Umbilical cord (tissue), 2 donors: Measurements from ENCODE around the gene NEGR1. TPM values are rescaled to one million over a fixed set of nuclear protein-coding genes. Genes with fewer than 3 reads are reported as not detected.

ENCODE experiments used
- DNase-seq: peaks from one replicate; pipeline ENCODE4 v3.0.0-alpha.2; 2015; ENCODE audit warnings: low spot score
- total RNA-seq: library from RNA; depleted of rRNA; stranded (reverse); fragments of >200 nt; gene quantifications from one replicate; pipeline ENCODE4 v1.2.3, GENCODE V29; 2014; ENCODE audit warnings: low replicate concordance; ENCODE audit not compliant: insufficient read depth

NEGR1 gene
- total RNA-seq, 1 donor from 2014 or later: 49.1 TPM

DNA sequence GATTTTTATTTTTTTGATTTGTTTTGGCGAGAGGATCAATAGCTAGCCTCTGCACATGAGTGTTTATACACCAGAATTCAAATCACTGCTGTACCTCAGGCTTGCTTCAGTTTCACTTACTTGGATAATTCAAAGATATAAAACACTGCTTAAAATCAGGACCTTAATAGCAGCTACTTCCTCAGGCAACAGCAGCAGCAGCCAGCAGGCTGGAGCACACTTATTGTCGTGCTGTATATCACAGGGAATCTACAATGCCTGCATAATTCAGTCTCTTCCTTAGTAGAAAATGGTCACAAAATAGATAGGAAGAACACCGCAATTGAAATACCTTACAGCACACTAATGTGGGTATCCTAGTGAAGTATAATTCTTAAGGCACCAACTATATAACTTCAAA is 497.3 kb downstream of the NEGR1 start:
- peak; percentile 24 for DNase-seq

DNA sequence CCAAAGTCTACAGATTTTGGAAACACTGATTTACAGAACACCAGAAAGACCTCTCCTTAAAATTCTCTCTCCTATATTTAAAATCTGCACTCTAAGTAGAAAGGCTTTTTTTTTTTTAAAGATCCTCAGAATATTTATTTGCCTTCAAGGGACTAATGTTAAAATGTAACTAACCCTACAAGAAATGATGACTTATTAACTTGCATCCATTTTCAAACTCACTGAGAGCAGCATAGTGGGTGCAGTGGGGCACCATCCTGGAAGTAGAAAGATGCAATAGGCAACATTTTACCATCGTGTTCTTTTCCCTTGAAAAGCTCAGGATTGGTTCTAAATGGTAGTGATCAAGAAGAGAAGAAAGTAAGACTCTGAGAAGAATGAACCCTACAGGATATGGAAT is 498.1 kb downstream of the NEGR1 start:
- DNase-seq: no peak

DNA sequence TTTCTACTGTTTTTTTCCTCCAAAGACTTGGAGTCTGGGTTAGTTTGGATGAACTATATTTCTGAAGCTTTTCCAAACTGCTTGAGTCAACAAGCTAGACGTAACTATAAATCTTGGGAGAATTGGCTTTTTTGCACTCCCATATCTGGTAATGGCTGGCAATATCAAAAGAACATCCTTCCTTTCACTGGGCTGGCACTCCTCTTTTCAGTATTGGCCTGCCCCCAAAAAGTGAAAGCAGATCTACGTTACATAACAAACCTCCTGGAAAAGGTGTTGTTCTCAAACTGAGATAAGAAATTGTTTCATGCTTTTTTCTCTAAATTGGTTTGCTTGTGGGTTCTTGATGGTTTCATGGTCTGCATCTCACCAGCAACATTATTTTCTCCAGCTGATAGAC is 499.3 kb downstream of the NEGR1 start:
- peak; percentile 15 for DNase-seq

DNA sequence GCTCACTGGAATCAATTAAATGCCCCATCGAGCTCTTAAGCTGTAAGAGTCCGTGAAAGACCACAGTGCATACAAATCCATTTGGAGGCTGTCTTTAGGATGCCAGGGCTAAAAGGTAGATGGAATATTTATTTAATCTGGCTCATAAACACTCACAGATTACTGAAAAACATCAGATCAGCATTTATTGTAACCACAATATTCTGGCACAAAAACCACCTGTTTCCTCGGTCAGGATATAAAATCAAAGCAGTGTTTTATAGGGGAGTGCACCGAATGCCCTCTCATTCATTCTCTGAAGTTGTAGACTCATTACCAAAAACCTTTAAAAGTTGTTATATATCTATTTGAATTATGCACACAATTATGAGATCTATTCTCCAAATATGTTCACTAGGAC is 500.9 kb downstream of the NEGR1 start:
- DNase-seq: no peak

DNA sequence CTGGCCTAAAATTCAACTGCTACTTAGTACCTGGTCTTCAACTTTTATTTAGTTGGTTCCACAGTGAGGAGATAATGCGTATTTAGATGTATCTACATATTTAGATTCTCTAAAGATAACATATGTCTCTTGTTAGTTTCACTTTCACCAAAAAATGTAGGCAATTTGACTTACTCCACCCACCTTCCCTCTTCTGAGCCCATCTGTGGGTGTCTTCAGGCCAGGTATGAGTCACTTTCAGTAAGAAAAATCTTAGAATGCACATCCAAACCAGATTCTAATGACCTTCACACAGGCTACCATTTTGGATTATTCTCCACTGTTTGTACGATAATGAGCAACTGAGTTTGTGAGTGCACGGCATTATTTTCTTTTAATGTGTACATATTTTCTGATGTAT is 501.7 kb downstream of the NEGR1 start:
- DNase-seq: no peak

DNA sequence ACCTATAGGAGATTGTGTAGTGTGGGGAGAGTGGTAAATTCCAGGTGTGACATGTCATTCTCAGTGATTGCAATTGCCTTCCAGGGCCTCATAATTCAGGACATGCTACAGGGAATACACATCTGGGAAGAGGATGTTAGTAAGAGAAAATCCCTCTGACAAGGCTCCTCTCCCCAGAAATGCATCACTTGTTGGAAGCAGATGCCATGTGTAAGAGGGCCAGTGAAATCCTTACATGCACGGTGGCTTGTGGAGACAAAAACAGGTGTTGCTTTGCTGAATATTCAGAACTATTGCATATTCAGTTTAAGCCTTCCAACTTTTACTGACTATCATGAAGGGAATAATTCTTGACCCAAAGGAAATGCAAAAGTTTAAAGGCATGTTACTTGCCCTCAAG is 503.4 kb downstream of the NEGR1 start:
- DNase-seq: no peak

DNA sequence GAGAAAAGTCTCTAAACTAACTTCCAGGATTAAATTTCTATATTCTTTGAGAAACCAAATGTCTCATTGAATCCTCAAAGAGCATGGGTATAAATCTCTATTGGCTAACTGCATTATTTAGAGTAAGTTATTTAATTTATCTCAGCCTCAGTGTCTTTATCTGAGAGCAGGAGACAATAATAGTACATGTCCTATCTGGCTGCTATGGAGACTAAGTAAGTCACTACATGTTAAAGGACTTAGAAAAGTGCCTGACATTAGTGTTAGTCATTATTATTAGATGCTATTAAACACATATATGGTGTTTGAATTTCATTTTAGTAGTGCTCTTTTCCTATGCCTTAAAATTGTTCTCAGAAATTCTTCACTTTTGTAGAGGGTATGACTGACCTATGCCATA is 505.2 kb downstream of the NEGR1 start:
- no peak for DNase-seq

DNA sequence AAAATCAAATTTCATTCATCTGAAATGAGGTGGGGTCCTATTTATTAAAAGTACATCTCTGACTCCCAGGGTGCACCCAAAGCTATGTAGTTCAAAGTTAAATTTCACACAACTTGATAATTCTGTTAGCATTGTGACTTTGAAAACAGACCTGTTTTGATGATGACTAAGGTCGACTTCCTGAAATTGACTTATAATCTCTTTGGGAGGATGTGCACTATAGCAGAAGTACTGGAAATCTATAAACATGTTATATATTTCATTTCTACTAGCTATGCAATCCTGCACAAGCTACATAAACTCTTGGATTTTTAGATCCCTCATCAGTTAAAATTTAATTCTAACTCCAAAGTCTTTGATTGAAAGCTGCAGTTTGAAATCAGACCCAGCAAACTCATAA is 507.6 kb downstream of the NEGR1 start:
- no peak for DNase-seq

DNA sequence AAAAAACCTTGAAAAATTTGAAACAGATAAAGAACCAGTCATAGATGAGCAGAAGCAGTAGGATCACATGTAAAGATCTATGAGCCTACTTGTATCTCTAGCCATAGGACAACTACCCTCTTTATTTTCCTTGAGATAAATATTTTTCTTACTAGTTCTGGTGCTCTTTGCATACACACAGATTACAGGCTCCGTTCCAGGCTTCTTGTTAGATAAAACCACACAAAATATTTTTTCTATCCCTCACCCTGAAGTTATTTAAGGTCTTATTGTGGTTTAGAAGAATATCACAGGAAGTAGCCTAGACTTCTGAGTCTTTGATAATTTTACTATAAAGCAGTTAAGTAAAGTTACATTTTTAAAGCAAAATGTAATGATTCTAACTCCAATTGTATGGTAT is 512.2 kb downstream of the NEGR1 start:
- no peak for DNase-seq

DNA sequence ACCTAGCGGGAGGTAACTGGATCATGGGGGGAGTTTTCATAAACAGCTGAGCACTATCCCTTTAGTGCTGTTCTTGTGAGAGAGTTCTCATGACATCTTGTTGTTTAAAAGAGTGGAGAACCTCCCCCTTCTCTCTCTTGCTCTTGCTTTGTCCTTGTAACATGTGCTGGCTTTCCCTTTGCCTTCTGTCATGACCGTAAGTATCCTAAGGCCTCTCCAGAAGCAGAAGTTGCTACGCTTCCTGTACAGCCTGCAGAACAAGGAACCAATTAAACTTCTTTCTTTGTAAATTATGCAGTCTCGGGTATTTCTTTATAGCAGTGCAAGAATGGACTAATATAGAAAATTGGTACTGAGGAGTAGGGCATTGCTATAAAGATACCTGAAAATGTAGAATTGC is 515.6 kb downstream of the NEGR1 start:
- DNase-seq: no peak

DNA sequence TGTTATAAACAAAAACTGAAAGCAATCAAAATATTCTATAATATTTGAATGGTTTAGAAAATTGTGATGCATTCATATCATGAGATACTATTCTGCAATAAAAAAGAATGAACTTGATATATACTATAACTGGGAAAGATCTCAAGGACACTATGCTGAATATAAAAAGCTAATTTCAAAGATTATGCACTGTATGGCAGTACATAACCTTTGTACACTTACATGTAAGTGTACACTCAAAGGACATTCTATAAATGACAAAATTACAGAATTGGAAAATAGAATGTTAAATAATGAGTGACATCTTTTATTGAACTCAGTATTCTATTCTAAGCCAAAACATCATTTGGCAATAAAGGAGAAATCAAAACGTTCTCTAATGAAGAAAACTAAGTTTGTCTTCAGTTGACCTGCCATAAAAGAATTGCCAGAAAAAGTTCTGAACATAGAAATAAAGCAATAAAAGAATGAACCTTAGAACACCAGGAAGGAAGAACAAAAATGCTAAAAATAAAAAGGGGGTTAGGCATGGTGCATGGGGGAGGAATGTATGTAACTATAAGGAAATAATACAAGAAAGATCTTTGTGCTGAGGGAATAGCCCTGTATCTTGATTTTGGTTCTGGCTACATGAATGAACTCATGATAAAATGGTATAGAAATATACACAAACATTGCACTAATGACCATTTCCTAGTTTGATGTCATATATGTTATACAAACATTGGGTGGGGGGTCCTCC is 519.7 kb downstream of the NEGR1 start:
- no peak for DNase-seq

DNA sequence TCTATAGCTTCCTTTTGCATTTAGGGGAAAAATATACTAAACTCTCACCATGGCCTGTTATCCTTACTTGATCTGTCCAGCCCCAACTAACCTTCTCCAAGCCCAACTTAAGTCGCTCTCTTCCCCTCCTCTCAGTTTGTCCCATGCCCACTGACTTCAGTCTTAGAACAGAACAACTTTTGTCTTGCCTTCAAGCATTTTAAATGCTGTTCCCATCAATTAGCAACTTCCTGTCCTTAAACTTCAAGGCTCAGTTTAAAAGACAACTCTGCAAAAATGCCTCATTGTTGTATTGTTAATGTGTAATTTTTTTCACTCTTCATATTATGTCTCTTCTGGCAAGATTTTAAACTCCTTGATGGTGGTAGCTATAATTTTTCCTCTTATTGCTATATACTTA is 526.9 kb downstream of the NEGR1 start:
- DNase-seq: no peak

DNA sequence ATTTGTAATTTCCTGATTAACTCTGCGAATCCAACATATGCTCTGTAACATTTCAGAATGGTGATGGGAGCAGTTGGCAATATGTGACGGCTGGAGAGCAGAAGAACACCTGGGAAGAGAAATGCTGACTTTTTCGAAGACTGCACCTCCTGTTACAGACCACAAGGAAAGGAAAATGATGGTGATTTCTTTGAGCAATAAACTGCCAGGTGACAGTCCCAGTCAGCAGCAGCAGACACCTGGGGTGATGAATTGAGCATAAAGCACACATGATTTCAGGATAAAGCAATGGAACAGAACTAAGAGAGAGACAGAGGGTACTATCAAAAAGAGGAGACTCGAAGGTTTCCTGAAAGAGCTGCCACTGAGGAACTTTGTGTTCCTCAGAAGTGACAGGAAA is 528.6 kb downstream of the NEGR1 start:
- no peak for DNase-seq

DNA sequence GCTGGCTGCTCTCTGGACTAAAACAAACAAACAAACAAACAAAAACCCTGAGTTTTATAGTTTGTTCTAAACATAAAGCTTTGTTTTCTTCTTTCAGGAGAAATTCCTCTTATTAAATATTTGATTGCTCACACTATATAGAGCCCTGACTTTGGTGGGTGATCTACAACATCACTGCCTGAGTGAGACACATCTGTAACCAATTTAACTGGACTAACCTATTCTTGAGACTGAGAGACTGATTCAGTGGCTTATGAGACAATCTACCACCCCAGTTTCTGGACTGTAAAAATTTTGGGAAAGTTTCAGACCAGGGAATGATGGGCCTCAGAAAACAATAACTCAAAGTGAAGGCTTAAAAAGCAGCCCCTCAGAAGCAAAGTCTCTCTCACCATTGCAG is 537.0 kb downstream of the NEGR1 start:
- DNase-seq: no peak

DNA sequence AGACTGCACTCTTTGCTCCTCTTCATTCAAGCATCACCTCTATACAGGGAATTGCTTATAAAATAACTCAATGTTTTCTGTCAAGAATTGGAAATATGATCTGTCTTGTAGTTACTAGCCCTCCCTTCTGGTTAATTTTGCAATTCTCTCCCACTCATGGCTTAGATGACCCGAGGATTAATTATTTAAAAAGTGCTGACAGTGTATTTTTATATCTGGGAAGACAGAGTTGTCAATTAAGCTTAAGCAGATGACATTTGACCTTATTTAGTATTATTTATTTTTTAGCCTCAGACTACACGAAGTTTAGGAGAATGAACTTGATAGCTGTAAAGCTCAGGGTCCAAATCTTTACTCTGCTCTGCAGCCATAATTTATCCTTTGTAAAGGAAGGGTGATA is 538.5 kb downstream of the NEGR1 start:
- no peak for DNase-seq

DNA sequence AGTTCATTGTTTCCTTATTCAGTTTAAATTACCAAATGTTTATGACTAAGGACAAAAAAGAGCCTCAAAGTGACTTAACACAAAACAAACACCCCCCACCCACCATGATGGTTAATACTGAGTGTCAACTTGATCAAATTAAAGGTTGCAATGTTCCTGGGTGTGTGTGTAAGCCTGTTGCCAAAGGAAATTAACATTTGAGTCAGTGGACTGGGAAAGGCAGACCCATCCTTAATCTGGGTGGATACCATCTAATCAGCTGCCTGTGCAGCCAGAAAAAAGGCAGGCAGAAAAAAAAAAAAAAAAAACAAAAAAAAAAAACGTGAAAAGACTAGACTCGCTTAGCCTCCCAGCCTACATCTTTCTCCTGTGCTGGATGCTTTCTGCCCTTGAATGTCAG is 543.4 kb downstream of the NEGR1 start:
- no peak for DNase-seq

DNA sequence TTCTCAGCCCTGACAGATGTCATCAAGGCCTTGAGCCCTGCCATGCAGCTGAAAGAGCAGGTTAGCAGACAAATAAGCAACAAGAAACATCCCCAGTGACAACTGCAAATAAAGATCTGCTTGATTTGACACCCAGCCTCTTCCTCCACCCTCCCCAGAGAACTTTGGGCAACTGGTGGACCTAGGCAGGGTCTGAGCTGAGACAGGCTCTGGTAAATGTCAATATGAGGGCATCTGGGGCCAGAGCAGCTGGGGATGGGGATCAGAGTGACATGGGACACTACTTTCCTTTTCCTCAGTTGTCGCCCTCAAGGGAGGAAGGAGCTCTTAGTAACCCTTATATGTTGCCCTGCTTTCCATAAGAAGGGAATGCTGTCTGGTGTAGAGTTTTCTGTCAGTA is 544.1 kb downstream of the NEGR1 start:
- no peak for DNase-seq

DNA sequence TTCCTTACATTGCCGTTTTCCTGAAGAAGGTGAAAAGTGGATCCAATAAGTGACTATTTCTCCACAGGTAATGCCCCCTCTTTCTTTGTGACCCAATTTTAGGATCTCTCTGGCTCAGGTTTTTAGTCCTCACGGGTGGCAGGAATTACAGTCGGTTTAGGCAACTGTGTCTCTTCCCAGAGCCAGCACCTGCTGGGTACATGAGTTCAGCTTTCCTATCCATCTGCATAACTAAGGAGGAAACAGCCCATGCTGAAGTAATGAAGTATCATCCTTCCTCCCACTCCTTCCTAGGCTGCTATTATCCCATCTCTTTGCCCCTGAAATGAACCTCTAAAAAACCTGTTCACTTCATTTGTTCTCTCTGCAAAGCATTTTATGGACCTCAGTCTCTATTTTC is 544.6 kb downstream of the NEGR1 start:
- no peak for DNase-seq

DNA sequence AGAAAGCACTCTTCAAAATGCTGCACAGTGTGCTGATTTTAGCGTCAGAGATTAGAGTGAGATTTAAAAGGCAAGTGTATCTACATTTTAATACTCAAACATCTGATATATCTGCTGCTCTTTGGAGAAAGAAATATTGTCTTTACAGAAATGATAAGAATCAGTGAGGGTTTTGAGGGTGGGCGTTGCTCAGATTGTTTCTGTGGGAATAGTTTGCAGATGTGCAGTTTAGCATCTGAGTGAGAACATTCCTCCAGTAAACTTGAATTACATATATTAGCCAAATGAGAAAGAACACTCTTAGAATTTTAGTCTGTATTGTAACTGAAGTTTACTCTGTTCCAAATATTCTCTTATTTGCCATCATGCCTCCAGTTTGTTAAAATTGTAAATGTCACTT is 549.2 kb downstream of the NEGR1 start:
- DNase-seq: peak; percentile 25

DNA sequence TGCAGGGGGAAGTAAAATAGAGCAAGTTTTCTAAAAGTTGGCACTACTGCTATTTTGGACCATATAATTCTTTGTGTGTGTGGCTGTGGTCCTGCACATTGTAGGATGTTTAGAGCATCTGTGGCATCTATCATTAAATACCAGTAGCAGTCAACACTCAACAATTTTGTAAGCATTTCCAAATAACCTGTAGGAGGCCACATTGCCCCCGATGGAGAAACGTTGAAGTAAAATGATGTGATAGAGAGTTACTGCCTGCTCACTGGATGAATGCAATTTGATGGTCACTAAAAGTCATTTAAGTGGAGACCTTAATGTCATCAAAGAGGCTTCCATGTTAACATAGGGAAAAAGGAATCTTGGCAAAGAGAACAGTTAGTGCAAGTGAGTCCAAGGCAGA is 560.8 kb downstream of the NEGR1 start:
- DNase-seq: no peak

DNA sequence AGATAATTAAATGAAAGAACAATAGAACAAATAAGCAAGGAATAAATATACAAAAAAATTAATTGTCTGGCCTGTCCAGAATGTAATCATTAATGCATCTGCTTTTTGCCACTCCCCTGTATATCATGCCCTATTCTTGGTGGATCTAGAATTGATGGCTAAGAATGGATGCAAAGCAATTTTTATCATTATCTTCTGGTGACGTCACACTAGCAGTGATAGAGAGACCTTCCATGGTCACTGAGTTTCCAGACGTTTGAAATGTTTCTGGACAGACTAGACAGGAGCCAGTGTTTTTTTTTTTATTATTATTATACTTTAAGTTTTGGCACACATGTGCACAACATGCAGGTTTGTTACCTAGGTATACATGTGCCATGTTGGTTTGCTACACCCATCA is 563.0 kb downstream of the NEGR1 start:
- peak; percentile 3 for DNase-seq

DNA sequence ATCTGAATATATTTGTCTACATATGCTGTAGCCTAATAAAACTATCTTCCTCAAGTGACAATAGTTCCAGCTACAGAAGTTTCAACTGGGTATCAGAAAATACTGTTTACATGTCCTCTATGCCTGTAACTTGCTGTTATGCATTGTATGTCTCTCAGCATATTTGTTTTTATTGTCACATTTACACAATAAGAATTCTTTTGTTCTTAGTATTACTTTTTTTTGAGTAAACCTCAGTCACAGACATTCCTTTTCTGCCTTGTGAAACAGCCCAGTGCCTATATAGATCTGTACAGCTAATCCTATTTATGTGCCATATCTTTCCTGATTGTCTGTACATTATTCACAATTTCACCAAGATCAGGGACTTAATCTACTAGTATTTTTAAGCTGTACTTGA is 565.2 kb downstream of the NEGR1 start:
- peak; percentile 9 for DNase-seq

DNA sequence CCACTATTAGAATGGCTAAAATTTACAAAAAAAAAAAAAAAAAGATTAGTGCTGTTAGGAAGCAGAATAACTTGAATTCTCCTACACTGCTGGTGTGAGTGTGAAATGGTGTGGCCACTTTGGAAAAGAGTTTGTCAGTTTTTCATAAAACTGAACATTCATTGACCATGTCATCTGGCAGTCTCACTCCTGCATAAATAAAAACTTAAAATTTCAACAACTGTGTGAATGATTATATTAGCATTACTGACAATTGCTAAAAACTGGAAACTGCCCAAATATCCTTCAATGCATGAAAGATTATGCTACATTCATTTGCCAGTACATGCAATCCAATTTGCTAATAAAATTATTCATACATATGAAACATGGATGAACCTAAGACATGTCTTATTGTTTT is 570.9 kb downstream of the NEGR1 start:
- DNase-seq: no peak

DNA sequence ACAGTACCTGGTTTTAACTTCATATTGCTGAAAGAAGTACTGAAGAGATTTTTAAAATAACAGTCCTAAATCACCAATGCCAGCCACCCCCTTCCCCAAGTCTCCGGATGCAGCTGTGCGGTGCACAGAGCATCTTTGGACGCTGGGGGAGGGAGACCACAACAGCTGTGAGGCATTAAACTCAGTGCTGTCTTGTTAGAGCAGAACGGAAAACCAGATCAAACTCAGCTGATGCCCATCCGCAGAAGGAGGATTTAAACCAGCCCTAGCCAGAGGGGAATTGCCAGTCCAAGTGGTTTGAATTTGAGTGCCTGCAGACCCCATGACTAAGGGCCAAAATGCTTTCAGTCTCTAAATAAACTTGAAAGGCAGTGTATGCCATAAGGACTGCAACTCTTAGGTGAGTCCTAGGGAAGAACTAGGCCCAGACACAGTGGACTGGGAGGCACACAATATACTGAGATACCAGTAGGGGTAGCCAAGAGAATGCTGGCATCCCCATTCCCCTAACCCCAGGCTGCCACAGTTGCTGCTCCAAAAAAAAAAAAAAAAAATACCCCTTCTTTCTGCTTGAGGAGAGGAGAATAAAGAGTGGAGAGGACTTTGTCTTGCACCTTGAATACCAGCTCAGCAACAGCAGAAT is 576.2 kb downstream of the NEGR1 start:
- DNase-seq: no peak
